ENCODE data around the gene XIAP. TPM values are rescaled to one million over a fixed set of nuclear protein-coding genes. Genes with fewer than 3 reads are reported as not detected.
A peak's percentile ranks its signal among the peaks of the same experiment; 100 is the strongest.

Gene XIAP
- total and polyA plus RNA-seq, 12 donors = 7.3 to 34.6 (median 27.8) TPM

DNA sequence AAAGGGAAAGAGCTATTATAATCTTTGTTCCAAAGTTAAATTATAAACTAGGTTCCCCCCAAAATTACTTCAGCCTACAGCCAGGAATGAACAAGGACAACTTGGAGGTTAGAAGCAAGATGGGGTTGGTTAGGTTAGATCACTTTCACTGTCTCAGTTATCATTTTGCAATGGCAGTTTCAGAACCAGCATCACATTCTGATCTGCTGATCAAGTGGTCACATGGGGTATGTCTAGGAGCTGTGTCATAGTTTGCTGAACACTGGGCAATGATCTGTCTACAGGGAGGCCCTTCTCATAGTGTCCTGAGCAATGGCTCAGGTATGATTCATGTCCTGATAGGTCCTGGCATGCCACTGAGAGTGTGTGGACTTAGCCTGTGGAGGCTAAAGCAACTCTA, 41.6 kb upstream of the XIAP start:
- H3K4me1 ChIP-seq = no peaks in the 10 kb centered on the region
- ATAC-seq (no peak), DNase-seq (no peak)
- H3K36me3 ChIP-seq = no peaks in the 10 kb centered on the region
- H3K27ac ChIP-seq = no peak overlapping the region
- no peaks in the 10 kb centered on the region for H3K27me3 ChIP-seq
- TF ChIP-seq, protein P1, sequence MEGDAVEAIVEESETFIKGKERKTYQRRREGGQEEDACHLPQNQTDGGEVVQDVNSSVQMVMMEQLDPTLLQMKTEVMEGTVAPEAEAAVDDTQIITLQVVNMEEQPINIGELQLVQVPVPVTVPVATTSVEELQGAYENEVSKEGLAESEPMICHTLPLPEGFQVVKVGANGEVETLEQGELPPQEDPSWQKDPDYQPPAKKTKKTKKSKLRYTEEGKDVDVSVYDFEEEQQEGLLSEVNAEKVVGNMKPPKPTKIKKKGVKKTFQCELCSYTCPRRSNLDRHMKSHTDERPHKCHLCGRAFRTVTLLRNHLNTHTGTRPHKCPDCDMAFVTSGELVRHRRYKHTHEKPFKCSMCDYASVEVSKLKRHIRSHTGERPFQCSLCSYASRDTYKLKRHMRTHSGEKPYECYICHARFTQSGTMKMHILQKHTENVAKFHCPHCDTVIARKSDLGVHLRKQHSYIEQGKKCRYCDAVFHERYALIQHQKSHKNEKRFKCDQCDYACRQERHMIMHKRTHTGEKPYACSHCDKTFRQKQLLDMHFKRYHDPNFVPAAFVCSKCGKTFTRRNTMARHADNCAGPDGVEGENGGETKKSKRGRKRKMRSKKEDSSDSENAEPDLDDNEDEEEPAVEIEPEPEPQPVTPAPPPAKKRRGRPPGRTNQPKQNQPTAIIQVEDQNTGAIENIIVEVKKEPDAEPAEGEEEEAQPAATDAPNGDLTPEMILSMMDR (IDR thresholded peaks at IDR 0.05) = no peak
- no peaks in the 10 kb centered on the region for H3K9me3 ChIP-seq
- no peak overlapping the region for H3K4me3 ChIP-seq
- intact Hi-C loops (cut with DNase I) = no loop called here

DNA sequence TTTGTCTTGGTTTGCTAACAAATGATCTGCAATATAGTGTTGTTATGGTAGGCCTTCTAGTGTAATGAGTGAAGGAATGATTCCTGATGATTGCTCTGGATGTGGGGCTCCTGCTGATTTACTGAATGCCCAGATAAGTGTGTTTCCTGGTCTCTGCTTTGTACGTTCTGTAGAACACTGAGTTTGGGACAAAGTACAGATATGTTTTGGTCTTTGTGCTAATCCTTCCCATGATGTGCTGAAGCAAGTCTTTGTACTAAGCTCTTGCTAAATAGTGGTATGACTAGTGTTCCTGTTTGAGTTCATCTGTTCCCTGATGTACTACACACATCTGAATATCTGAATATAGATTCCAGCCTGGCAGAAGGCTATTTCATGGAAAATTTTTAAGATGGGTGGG, 36.9 kb upstream of the XIAP start:
- intact Hi-C loops (cut with DNase I) = no loop called here
- 87 to 91% methylated on average over 1 of the region's 1 CpG for WGBS, 2 donors
- ATAC-seq = no peak

DNA sequence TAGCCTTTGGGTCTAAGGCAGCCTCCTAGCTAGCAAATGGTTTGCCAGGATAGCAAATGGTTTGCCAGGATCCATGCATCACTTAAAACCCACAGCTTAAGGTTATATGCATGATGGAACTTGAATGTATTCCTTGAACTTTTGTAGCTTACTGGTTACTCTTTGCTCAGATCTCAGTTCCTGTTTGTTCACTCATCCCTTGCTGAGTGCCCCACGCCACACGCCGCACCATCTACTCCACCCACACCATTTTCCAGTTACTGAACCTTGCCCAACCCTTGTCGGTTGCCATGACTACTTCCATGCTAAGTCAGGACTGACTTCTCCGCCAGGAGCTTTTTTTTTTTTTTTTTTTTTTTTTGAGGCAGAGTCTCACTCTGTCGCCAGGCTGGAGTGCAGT, 29.5 kb upstream of the XIAP start:
- no peak overlapping the region for H3K4me3 ChIP-seq
- WGBS, 2 donors = 77 to 86% methylated on average over 2 to 5 of the region's 6 CpGs
- ATAC-seq (peak in 1 of 8 donors; percentile 35), DNase-seq (no peak)
- peaks cover 0 to 6% (median 0%) of the 10 kb centered on the region in 7 donors for H3K27me3 ChIP-seq
- intact Hi-C loops (cut with DNase I) = loop anchor here in 2 of 10 donors (5.0 to 10.0 kb wide), 2 partner anchors 52 to 124 kb away; no protein-coding TSS in a partner anchor
- TF ChIP-seq, protein P1 (IDR thresholded peaks at IDR 0.05) = no peak
- H3K4me1 ChIP-seq = no peaks in the 10 kb centered on the region
- H3K27ac ChIP-seq = no peak overlapping the region
- no peaks in the 10 kb centered on the region for H3K9me3 ChIP-seq
- no peaks in the 10 kb centered on the region for H3K36me3 ChIP-seq

More for the DNA sequence above, 36.9 kb upstream of the XIAP start:
- H3K27ac ChIP-seq = no peak overlapping the region
- no peaks in the 10 kb centered on the region for H3K9me3 ChIP-seq
- H3K27me3 ChIP-seq = no peaks in the 10 kb centered on the region
- H3K4me1 ChIP-seq = no peaks in the 10 kb centered on the region
- H3K4me3 ChIP-seq = no peak overlapping the region
- H3K36me3 ChIP-seq = no peaks in the 10 kb centered on the region
- no peak for DNase-seq
- TF ChIP-seq, protein P1 (IDR thresholded peaks at IDR 0.05) = no peak

DNA sequence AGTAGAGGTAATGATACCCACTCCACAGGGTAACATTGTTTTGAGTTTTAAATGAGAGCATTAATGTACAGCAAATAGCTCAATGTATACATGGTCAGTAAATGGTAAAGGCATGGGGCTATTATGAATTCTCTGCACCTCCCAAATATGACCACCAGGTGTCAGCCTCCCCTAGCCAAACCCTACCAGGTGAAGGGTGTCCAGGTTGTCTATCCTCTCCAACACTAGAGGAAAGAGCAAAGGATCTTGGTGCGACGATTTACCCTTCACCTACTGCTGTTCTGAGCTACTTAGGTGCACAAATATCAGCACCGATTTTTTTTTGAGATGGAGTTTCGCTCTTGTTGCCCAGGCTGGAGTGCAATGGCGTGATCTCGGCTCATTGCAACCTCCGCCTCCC, 26.5 kb upstream of the XIAP start:
- H3K27me3 ChIP-seq = peaks cover 0 to 6% (median 0%) of the 10 kb centered on the region in 7 donors
- ATAC-seq = peak; percentile 44 to 85 (median 78)
- no peak overlapping the region for H3K4me3 ChIP-seq
- H3K36me3 ChIP-seq = no peaks in the 10 kb centered on the region
- H3K4me1 ChIP-seq = no peaks in the 10 kb centered on the region
- DNase-seq = peak in 1 of 2 donors; percentile 20
- 51 to 57% methylated on average over 7 of the region's 7 CpGs for WGBS, 2 donors
- no peaks in the 10 kb centered on the region for H3K9me3 ChIP-seq
- TF ChIP-seq, protein P1 (IDR thresholded peaks at IDR 0.05) = peak; percentile 46 to 84 (median 72)
- H3K27ac ChIP-seq = no peak overlapping the region
- intact Hi-C loops (cut with DNase I) = loop anchor here in 3 of 10 donors (2.0 to 10.0 kb wide), 3 partner anchors 49 to 121 kb away; no protein-coding TSS in a partner anchor
